Measurements from ENCODE around the gene CTNNA2.

DNA sequence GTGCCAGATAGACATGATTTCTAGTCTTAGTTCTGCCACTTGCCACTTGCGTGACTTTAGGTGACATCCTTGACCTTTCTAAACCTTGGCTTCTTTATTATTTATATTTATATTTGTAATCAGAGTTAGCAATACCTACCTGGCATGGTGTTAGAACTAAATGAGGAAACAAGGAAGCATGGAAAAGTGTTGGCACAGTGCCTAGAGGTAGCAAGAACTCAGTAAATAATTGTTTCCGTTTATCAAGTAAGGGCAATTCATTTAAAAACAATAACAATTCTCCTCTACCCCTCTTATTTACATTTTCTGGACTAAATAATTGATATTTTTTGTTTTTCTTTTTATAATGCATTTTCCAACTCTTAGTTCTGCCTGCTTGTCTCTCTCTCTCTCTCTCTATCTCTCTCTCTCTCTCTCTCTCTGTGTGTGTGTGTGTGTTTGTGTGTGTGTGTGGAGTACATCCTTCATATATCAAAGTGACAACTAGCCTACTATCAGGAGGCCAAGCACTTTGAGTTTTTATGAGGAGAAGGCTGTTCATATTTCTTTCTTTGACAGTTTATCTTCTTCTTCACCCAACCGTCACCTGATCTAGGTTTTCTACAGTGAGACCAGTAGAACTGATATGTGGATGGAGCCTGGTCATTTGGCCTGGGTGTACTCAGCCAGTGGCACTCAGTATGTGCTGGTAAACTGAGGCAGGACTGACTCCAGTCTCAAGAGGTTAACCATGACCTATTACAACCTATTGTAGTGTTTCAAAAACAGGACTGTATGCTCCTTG is 657.2 kb downstream of the CTNNA2 start:
- TF ChIP-seq GATA2 (IDR thresholded peaks at IDR 0.05; ENCODE audit: low read depth, low read length) (no peak), GATA3 (IDR thresholded peaks at IDR 0.05; ENCODE audit: low read depth, low read length) (no peak)

Data from SH-SY5Y (cell line).